ENCODE measurements around the gene OVOL2. TPM values are rescaled to one million over a fixed set of nuclear protein-coding genes. Genes with fewer than 3 reads are reported as not detected.
"Not testable (repeated sequence)": the region's sequence is repeated elsewhere in the genome, so short reads cannot be mapped to it uniquely, and the experiment has no call there.

OVOL2 gene
- total RNA-seq, 1 experiment from 2014 or later: not detected

- H3K27ac ChIP-seq: no peak overlapping the region
- no peak overlapping the region for H3K4me3 ChIP-seq
- H3K9me3 ChIP-seq (replicated peaks): 0 out of 2 replicates have a peak, but pooled peaks cover 2% of the 10 kb centered on the region
- no peaks in the 10 kb centered on the region for H3K4me1 ChIP-seq
- no peak for DNase-seq
- H3K36me3 ChIP-seq: no peaks in the 10 kb centered on the region
- H3K27me3 ChIP-seq: peaks cover 6% of the 10 kb centered on the region; the same call in 1 of the 2 replicates
These were observed 16.3 kb downstream of the OVOL2 start for GRCh38 chr20:18041462-18041861.

GRCh38 chr20:18039063-18039462, 18.7 kb downstream of the OVOL2 start:
- H3K4me1 ChIP-seq: no peaks in the 10 kb centered on the region
- H3K4me3 ChIP-seq: no peak overlapping the region
- no peak overlapping the region for H3K27ac ChIP-seq
- H3K9me3 ChIP-seq (replicated peaks): 0 out of 2 replicates have a peak, but pooled peaks cover 2% of the 10 kb centered on the region
- peaks cover 6% of the 10 kb centered on the region; the same call in 1 of the 2 replicates for H3K27me3 ChIP-seq
- DNase-seq: no peak
- H3K36me3 ChIP-seq: no peaks in the 10 kb centered on the region

GRCh38 chr20:18034039-18034438, 23.7 kb downstream of the OVOL2 start:
- peaks cover 3% of the 10 kb centered on the region; the same call in 1 of the 2 replicates for H3K27me3 ChIP-seq
- no peak for DNase-seq
- no peak overlapping the region for H3K4me3 ChIP-seq
- H3K27ac ChIP-seq: no peak overlapping the region
- H3K4me1 ChIP-seq: no peaks in the 10 kb centered on the region
- H3K9me3 ChIP-seq (replicated peaks): 0 out of 2 replicates have a peak, but pooled peaks cover 2% of the 10 kb centered on the region
- no peaks in the 10 kb centered on the region for H3K36me3 ChIP-seq

GRCh38 chr20:18032977-18033892, 24.5 kb downstream of the OVOL2 start:
- no peaks in the 10 kb centered on the region for H3K27me3 ChIP-seq
- DNase-seq: peak in 1 of 2 experiments; percentile 16
- H3K4me3 ChIP-seq: no peak overlapping the region
- H3K27ac ChIP-seq: no peak overlapping the region
- no peaks in the 10 kb centered on the region for H3K9me3 ChIP-seq (replicated peaks)
- no peaks in the 10 kb centered on the region for H3K4me1 ChIP-seq
- H3K36me3 ChIP-seq: no peaks in the 10 kb centered on the region

- H3K27me3 ChIP-seq: no peaks in the 10 kb centered on the region
- H3K27ac ChIP-seq: no peak overlapping the region
These were observed 25.7 kb downstream of the OVOL2 start for GRCh38 chr20:18031888-18032509.

GRCh38 chr20:18031050-18031449, 26.7 kb downstream of the OVOL2 start:
- Histone ChIP-seq H3K27me3 (no peaks in the 10 kb centered on the region), H3K9me3 (replicated peaks) (no peaks in the 10 kb centered on the region)

More at GRCh38 chr20:18031888-18032509, 25.7 kb downstream of the OVOL2 start:
- no peaks in the 10 kb centered on the region for H3K9me3 ChIP-seq (replicated peaks)
- H3K36me3 ChIP-seq: no peaks in the 10 kb centered on the region
- H3K4me1 ChIP-seq: no peaks in the 10 kb centered on the region
- no peak overlapping the region for H3K4me3 ChIP-seq
- no peak for DNase-seq

GRCh38 chr20:18030020-18030419, 27.7 kb downstream of the OVOL2 start:
- Histone ChIP-seq H3K27ac (no peak overlapping the region), H3K36me3 (no peaks in the 10 kb centered on the region), H3K27me3 (no peaks in the 10 kb centered on the region), H3K4me1 (no peaks in the 10 kb centered on the region), H3K4me3 (no peak overlapping the region), H3K9me3 (replicated peaks) (no peaks in the 10 kb centered on the region)
- DNase-seq: no peak

More at GRCh38 chr20:18031050-18031449, 26.7 kb downstream of the OVOL2 start:
- DNase-seq: no peak
- H3K27ac ChIP-seq: no peak overlapping the region
- H3K4me3 ChIP-seq: no peak overlapping the region
- no peaks in the 10 kb centered on the region for H3K36me3 ChIP-seq
- no peaks in the 10 kb centered on the region for H3K4me1 ChIP-seq

- H3K4me3 ChIP-seq; H3K36me3 ChIP-seq; H3K27me3 ChIP-seq; H3K4me1 ChIP-seq; DNase-seq; H3K9me3 ChIP-seq (replicated peaks); H3K27ac ChIP-seq: not testable (repeated sequence)
These were observed 30.7 kb downstream of the OVOL2 start for GRCh38 chr20:18027011-18027410.

GRCh38 chr20:18024606-18025127, 33.0 kb downstream of the OVOL2 start:
- no peaks in the 10 kb centered on the region for H3K9me3 ChIP-seq (replicated peaks)
- H3K27ac ChIP-seq: no peak overlapping the region
- H3K27me3 ChIP-seq: no peaks in the 10 kb centered on the region
- no peak for DNase-seq
- no peaks in the 10 kb centered on the region for H3K36me3 ChIP-seq
- H3K4me3 ChIP-seq: no peak overlapping the region
- no peaks in the 10 kb centered on the region for H3K4me1 ChIP-seq

- no peak for DNase-seq
- no peaks in the 10 kb centered on the region for H3K36me3 ChIP-seq
- no peak overlapping the region for H3K4me3 ChIP-seq
- H3K4me1 ChIP-seq: no peaks in the 10 kb centered on the region
- H3K27ac ChIP-seq: no peak overlapping the region
- H3K27me3 ChIP-seq: no peaks in the 10 kb centered on the region
- H3K9me3 ChIP-seq (replicated peaks): no peaks in the 10 kb centered on the region
These were observed 36.8 kb downstream of the OVOL2 start for GRCh38 chr20:18020931-18021330.

- H3K4me1 ChIP-seq: no peaks in the 10 kb centered on the region
- no peak overlapping the region for H3K27ac ChIP-seq
- H3K9me3 ChIP-seq (replicated peaks): no peaks in the 10 kb centered on the region
- H3K27me3 ChIP-seq: no peaks in the 10 kb centered on the region
- peak in 1 of 2 experiments; percentile 27 for DNase-seq
- H3K4me3 ChIP-seq: no peak overlapping the region
- H3K36me3 ChIP-seq: no peaks in the 10 kb centered on the region
These were observed 38.6 kb downstream of the OVOL2 start for GRCh38 chr20:18019068-18019467.

GRCh38 chr20:18018100-18018499, 39.6 kb downstream of the OVOL2 start:
- no peaks in the 10 kb centered on the region for H3K36me3 ChIP-seq
- H3K4me1 ChIP-seq: no peaks in the 10 kb centered on the region
- DNase-seq: no peak
- no peak overlapping the region for H3K27ac ChIP-seq
- H3K9me3 ChIP-seq (replicated peaks): no peaks in the 10 kb centered on the region
- H3K27me3 ChIP-seq: no peaks in the 10 kb centered on the region; the same call in 1 of the 2 replicates
- no peak overlapping the region for H3K4me3 ChIP-seq

GRCh38 chr20:18016772-18017171, 40.9 kb downstream of the OVOL2 start:
- Histone ChIP-seq H3K27ac (no peak overlapping the region), H3K36me3 (no peaks in the 10 kb centered on the region), H3K4me3 (no peak overlapping the region), H3K9me3 (replicated peaks) (no peaks in the 10 kb centered on the region), H3K27me3 (no peaks in the 10 kb centered on the region; the same call in 1 of the 2 replicates), H3K4me1 (no peaks in the 10 kb centered on the region)
- DNase-seq: no peak

- no peaks in the 10 kb centered on the region; the same call in 1 of the 2 replicates for H3K27me3 ChIP-seq
- no peak overlapping the region for H3K4me3 ChIP-seq
- H3K4me1 ChIP-seq: no peaks in the 10 kb centered on the region
- no peaks in the 10 kb centered on the region for H3K36me3 ChIP-seq
- H3K27ac ChIP-seq: no peak overlapping the region
- no peaks in the 10 kb centered on the region for H3K9me3 ChIP-seq (replicated peaks)
- no peak for DNase-seq
These were observed 43.3 kb downstream of the OVOL2 start for GRCh38 chr20:18014411-18014810.

GRCh38 chr20:18012901-18013300, 44.8 kb downstream of the OVOL2 start:
- Histone ChIP-seq H3K36me3 (no peaks in the 10 kb centered on the region), H3K4me1 (no peaks in the 10 kb centered on the region), H3K9me3 (replicated peaks) (no peaks in the 10 kb centered on the region), H3K27ac (no peak overlapping the region), H3K27me3 (no peaks in the 10 kb centered on the region; the same call in 1 of the 2 replicates), H3K4me3 (no peak overlapping the region)
- DNase-seq: no peak
